Esophagus muscularis mucosa (tissue), 3 donors: ENCODE data around the gene IQGAP1.

Experiments used
- CTCF ChIP-seq, 3 experiments: fragments of 200-600 bp in 2 of 3; fragments of 450-650 bp in 1 of 3; sonication (generic) in 2 of 3; IDR thresholded peaks; one replicate each; pipeline ENCODE4 v1.5.1; 2017 to 2019; ENCODE audit warnings: antibody characterized with exemption in 3 of 3, mild to moderate bottlenecking in 2 of 3, moderate library complexity in 1 of 3
- EP300 ChIP-seq: sonication (generic); formaldehyde crosslinking; IDR thresholded peaks from one replicate; pipeline ENCODE4 v1.6.1; 2017; ENCODE audit warnings: antibody characterized with exemption

GRCh38 chr15:90497912-90498311 lies 109.9 kb downstream of the IQGAP1 start:
- no peak for TF ChIP-seq CTCF (IDR thresholded peaks at IDR 0.05)
- no peak for TF ChIP-seq EP300
